Muscle of leg (tissue), 11 donors: ENCODE data around the gene GIPC3. TPM values are rescaled to one million over a fixed set of nuclear protein-coding genes. Genes with fewer than 3 reads are reported as not detected.

Source experiments
- DNase-seq: peaks from one replicate; pipeline ENCODE4 v3.0.0; 2013
- H3K27ac ChIP-seq: one replicate; pipeline ENCODE4 v1.5.1; 2013; ENCODE audit warnings: mild to moderate bottlenecking, low read length, control low read depth
- H3K27me3 ChIP-seq: one replicate; pipeline ENCODE4 v1.6.1; 2013; ENCODE audit warnings: low read length; ENCODE audit not compliant: control insufficient read depth, insufficient read depth
- H3K36me3 ChIP-seq: one replicate; pipeline ENCODE4 v1.6.1; 2013; ENCODE audit warnings: low read length; ENCODE audit not compliant: control insufficient read depth, insufficient read depth
- H3K4me1 ChIP-seq: one replicate; pipeline ENCODE4 v1.6.1; 2013; ENCODE audit warnings: low read length; ENCODE audit not compliant: control insufficient read depth, insufficient read depth
- H3K4me3 ChIP-seq: one replicate; pipeline ENCODE4 v1.5.1; 2013; ENCODE audit warnings: low read length, control low read depth
- H3K9me3 ChIP-seq: replicated peaks from 2 replicates; pipeline ENCODE4 v1.6.1; 2013; ENCODE audit warnings: low read depth, low read length; ENCODE audit not compliant: control insufficient read depth
- WGBS: methylation state at CpG from one replicate; pipeline ENCODE4 v1.1.5; 2013; ENCODE audit warnings: missing lambda C conversion rate; ENCODE audit not compliant: insufficient coverage; 5-methylcytosine and 5-hydroxymethylcytosine counted together
- polyA plus RNA-seq, 8 donors: library from polyadenylated mRNA; unstranded; fragments of 120-200 nt; gene quantifications; one replicate each; pipeline versions ENCODE4 v1.2.1 to v1.2.3, GENCODE V29; 2013; ENCODE audit warnings: inconsistent platforms in 1 of 8, low replicate concordance in 1 of 8; ENCODE audit not compliant: insufficient read length in 8 of 8, insufficient read depth in 1 of 8
- total RNA-seq: library from RNA; stranded (reverse); fragments of 120-200 nt; gene quantifications from one replicate; pipeline ENCODE4 v1.2.4, GENCODE V29; 2013

The GIPC3 gene
- total and polyA plus RNA-seq, 9 donors = 0.22 to 1.7 (median 1.3) TPM

GRCh38 chr19:3636962-3637361, 51.7 kb downstream of the GIPC3 start:
- no peak for DNase-seq
- no peaks in the 10 kb centered on the region for H3K9me3 ChIP-seq
- H3K4me3 ChIP-seq = no peak overlapping the region
- no peaks in the 10 kb centered on the region for H3K27me3 ChIP-seq
- H3K36me3 ChIP-seq = peaks cover 51% of the 10 kb centered on the region
- WGBS = 87% methylated on average over 19 of the region's 20 CpGs
- no peaks in the 10 kb centered on the region for H3K4me1 ChIP-seq
- H3K27ac ChIP-seq = no peak overlapping the region

- DNase-seq = no peak
Observed at GRCh38 chr19:3637621-3638020, 52.3 kb downstream of the GIPC3 start.

GRCh38 chr19:3638208-3639193, 53.2 kb downstream of the GIPC3 start:
- Histone ChIP-seq H3K4me3 (no peak overlapping the region), H3K27ac (no peak overlapping the region), H3K36me3 (peaks cover 56% of the 10 kb centered on the region)

More at GRCh38 chr19:3637621-3638020, 52.3 kb downstream of the GIPC3 start:
- 95% methylated on average over 14 of the region's 23 CpGs for WGBS
- Histone ChIP-seq H3K9me3 (no peaks in the 10 kb centered on the region), H3K27me3 (no peaks in the 10 kb centered on the region), H3K4me3 (no peak overlapping the region), H3K4me1 (no peaks in the 10 kb centered on the region), H3K36me3 (peaks cover 51% of the 10 kb centered on the region), H3K27ac (no peak overlapping the region)

GRCh38 chr19:3639479-3639878, 54.2 kb downstream of the GIPC3 start:
- no peaks in the 10 kb centered on the region for H3K27me3 ChIP-seq
- DNase-seq = no peak
- no peaks in the 10 kb centered on the region for H3K4me1 ChIP-seq
- no peak overlapping the region for H3K27ac ChIP-seq
- H3K4me3 ChIP-seq = no peak overlapping the region
- 100% methylated on average over 2 of the region's 13 CpGs for WGBS
- H3K36me3 ChIP-seq = peaks cover 63% of the 10 kb centered on the region
- no peaks in the 10 kb centered on the region for H3K9me3 ChIP-seq

More at GRCh38 chr19:3638208-3639193, 53.2 kb downstream of the GIPC3 start:
- Histone ChIP-seq H3K9me3 (no peaks in the 10 kb centered on the region), H3K4me1 (no peaks in the 10 kb centered on the region), H3K27me3 (no peaks in the 10 kb centered on the region)
- DNase-seq = no peak
- 90% methylated on average over 52 of the region's 55 CpGs for WGBS

- Histone ChIP-seq H3K4me3 (no peak overlapping the region), H3K27ac (no peak overlapping the region), H3K4me1 (peaks cover 4% of the 10 kb centered on the region), H3K36me3 (peaks cover 80% of the 10 kb centered on the region), H3K9me3 (no peaks in the 10 kb centered on the region), H3K27me3 (no peaks in the 10 kb centered on the region)
- 90% methylated on average over 19 of the region's 28 CpGs for whole genome bisulfite sequencing
- DNase-seq = no peak
Observed at GRCh38 chr19:3641515-3642269, 56.4 kb downstream of the GIPC3 start.

GRCh38 chr19:3642296-3642695, 57.0 kb downstream of the GIPC3 start:
- Histone ChIP-seq H3K4me3 (no peak overlapping the region), H3K4me1 (peaks cover 4% of the 10 kb centered on the region), H3K27ac (no peak overlapping the region), H3K27me3 (no peaks in the 10 kb centered on the region), H3K36me3 (peaks cover 78% of the 10 kb centered on the region), H3K9me3 (no peaks in the 10 kb centered on the region)
- no peak for DNase-seq
- WGBS = 93% methylated on average over 14 of the region's 17 CpGs

Other genes starting within 250 kb of the GIPC3 start
- 18.4 TPM for gene NFIC, start 218.9 kb upstream of the GIPC3 start, total RNA-seq
- gene NFIC, start 218.9 kb upstream of the GIPC3 start, polyA plus RNA-seq = 10 to 100 TPM; 30.9 to 54.5 (median 49.5) TPM
- not detected for gene SMIM24, start 105.0 kb upstream of the GIPC3 start, total RNA-seq
- 10 to 100 TPM in 1 of 8 donors, 1 to 10 TPM in 1, under 1 TPM in 5, not detected in 1; 0.24 to 30.7 (median 0.34) TPM for gene SMIM24, start 105.0 kb upstream of the GIPC3 start, polyA plus RNA-seq
- not detected for gene SMIM44, start 102.0 kb upstream of the GIPC3 start, total RNA-seq
- not detected for gene SMIM44, start 102.0 kb upstream of the GIPC3 start, polyA plus RNA-seq
- gene DOHH, start 84.8 kb upstream of the GIPC3 start, total RNA-seq = 6.4 TPM
- gene DOHH, start 84.8 kb upstream of the GIPC3 start, polyA plus RNA-seq = 10 to 100 TPM in 2 of 8 donors, 1 to 10 TPM in 6; 8.3 to 10.6 (median 9.7) TPM
- gene FZR1, start 79.2 kb upstream of the GIPC3 start, total RNA-seq = 20.8 TPM
- gene FZR1, start 79.2 kb upstream of the GIPC3 start, polyA plus RNA-seq = 10 to 100 TPM; 26.1 to 47.3 (median 32.2) TPM
- 0.49 TPM for gene TEKTIP1, start 46.3 kb upstream of the GIPC3 start, total RNA-seq
- 1 to 10 TPM; 2.6 to 5.2 (median 4.1) TPM for gene TEKTIP1, start 46.3 kb upstream of the GIPC3 start, polyA plus RNA-seq
- gene MFSD12, start 27.9 kb upstream of the GIPC3 start, total RNA-seq = 15.3 TPM
- gene MFSD12, start 27.9 kb upstream of the GIPC3 start, polyA plus RNA-seq = 10 to 100 TPM; 22.3 to 39.7 (median 28.3) TPM
- 39.9 TPM for gene HMG20B, start 12.5 kb upstream of the GIPC3 start, total RNA-seq
- 10 to 100 TPM; 34.2 to 47.7 (median 40.8) TPM for gene HMG20B, start 12.5 kb upstream of the GIPC3 start, polyA plus RNA-seq
- 0.53 TPM for gene TBXA2R, start 21.4 kb downstream of the GIPC3 start, total RNA-seq
- gene TBXA2R, start 21.4 kb downstream of the GIPC3 start, polyA plus RNA-seq = 1 to 10 TPM; 1.6 to 2.8 (median 2.3) TPM
- 20.1 TPM for gene CACTIN, start 41.3 kb downstream of the GIPC3 start, total RNA-seq
- 10 to 100 TPM; 20.2 to 24.1 (median 22.7) TPM for gene CACTIN, start 41.3 kb downstream of the GIPC3 start, polyA plus RNA-seq
- 8.4 TPM for gene PIP5K1C, start 115.0 kb downstream of the GIPC3 start, total RNA-seq
- gene PIP5K1C, start 115.0 kb downstream of the GIPC3 start, polyA plus RNA-seq = 10 to 100 TPM; 16.2 to 30.0 (median 24.0) TPM
- gene TJP3, start 122.9 kb downstream of the GIPC3 start, total RNA-seq = 0.04 TPM
- 1 to 10 TPM in 2 of 8 donors, under 1 TPM in 4, not detected in 2; 0.07 to 3.4 (median 0.66) TPM for gene TJP3, start 122.9 kb downstream of the GIPC3 start, polyA plus RNA-seq
- 14.6 TPM for gene APBA3, start 176.2 kb downstream of the GIPC3 start, total RNA-seq
- gene APBA3, start 176.2 kb downstream of the GIPC3 start, polyA plus RNA-seq = 10 to 100 TPM in 7 of 8 donors, 1 to 10 TPM in 1; 9.5 to 16.9 (median 13.4) TPM
- gene MRPL54, start 177.2 kb downstream of the GIPC3 start, total RNA-seq = 61.4 TPM
- gene MRPL54, start 177.2 kb downstream of the GIPC3 start, polyA plus RNA-seq = 10 to 100 TPM; 22.6 to 33.2 (median 29.6) TPM
- 0.04 TPM for gene RAX2, start 186.8 kb downstream of the GIPC3 start, total RNA-seq
- not detected for gene RAX2, start 186.8 kb downstream of the GIPC3 start, polyA plus RNA-seq
- 0.62 TPM for gene MATK, start 200.9 kb downstream of the GIPC3 start, total RNA-seq
- 1 to 10 TPM in 5 of 8 donors, under 1 TPM in 3; 0.87 to 1.9 (median 1.1) TPM for gene MATK, start 200.9 kb downstream of the GIPC3 start, polyA plus RNA-seq